Endothelial cell of umbilical vein (primary cell): Measurements from ENCODE around the gene CLASP2.

Experiments
- CTCF ChIP-seq, 2 donors: IDR thresholded peaks; 1 replicate in 1 of 2; 2 replicates in 1 of 2; pipeline ENCODE4 v1.5.1; 2011; ENCODE audit warnings: low read length in 2 of 2, mild to moderate bottlenecking in 2 of 2, moderate library complexity in 2 of 2, control low read depth in 1 of 2, inconsistent platforms in 1 of 2, low read depth in 1 of 2; ENCODE audit not compliant: insufficient read depth in 1 of 2; ENCODE audit errors: extremely low read depth in 1 of 2
- EZH2 ChIP-seq: IDR thresholded peaks from 2 replicates; pipeline ENCODE4 v1.6.1; 2012; ENCODE audit warnings: borderline replicate concordance, low read depth, mild to moderate bottlenecking, moderate library complexity, low read length, inconsistent platforms; ENCODE audit not compliant: severe bottlenecking
- JUN ChIP-seq: IDR thresholded peaks from 2 replicates; pipeline ENCODE4 v1.6.1; 2011; ENCODE audit warnings: borderline replicate concordance, low read depth; ENCODE audit not compliant: insufficient read length, insufficient read depth
- MAX ChIP-seq: IDR thresholded peaks from 2 replicates; pipeline ENCODE4 v1.6.1; 2011; ENCODE audit not compliant: insufficient read depth, insufficient read length
- POLR2A ChIP-seq: IDR thresholded peaks from 2 replicates; pipeline ENCODE4 v1.6.1; 2012; ENCODE audit warnings: low read depth, mild to moderate bottlenecking, control low read depth, low read length
- POLR2AphosphoS5 ChIP-seq: IDR thresholded peaks from 2 replicates; pipeline ENCODE4 v1.6.1; 2012; ENCODE audit warnings: low read depth, mild to moderate bottlenecking, control low read depth, low read length, moderate library complexity; ENCODE audit not compliant: insufficient read depth

DNA sequence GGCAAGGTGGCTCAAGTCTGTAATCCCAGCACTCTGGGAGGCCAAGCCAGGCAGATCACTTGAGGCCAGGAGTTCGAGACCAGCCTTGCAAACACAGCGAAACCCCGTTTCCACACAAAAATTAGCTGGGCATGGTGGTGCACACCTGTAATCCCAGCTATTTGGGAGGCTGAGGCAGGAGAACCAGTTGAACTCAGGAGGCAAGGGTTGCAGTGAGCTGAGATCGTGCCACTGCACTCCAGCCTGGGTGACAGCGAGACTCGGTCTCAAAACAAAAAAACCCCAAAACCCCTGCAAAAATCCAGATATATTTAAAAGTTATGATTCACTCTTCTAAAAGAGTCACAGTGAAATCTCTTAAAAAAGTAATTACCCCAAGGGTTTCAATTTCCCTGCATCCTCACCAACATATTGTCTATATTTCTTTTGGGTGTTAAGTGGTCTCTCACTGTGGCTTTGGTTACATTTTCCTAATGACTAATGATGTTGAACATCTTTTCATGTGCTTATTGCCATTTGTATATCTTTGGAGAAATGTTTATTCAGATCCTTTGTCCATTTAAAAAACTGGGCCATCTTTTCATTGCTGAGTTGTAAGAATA is 204.7 kb downstream of the CLASP2 start:
- TF ChIP-seq CTCF (IDR thresholded peaks at IDR 0.05; ENCODE audit: extremely low read depth in 1 of 2, insufficient read depth in 1 of 2, low read depth in 1 of 2, low read length in 2 of 2) (no peak), EZH2 (no peak), POLR2A (no peak), MAX (no peak), POLR2AphosphoS5 (no peak), JUN (no peak)
